Ovary (tissue), 3 donors: Measurements from ENCODE around the gene WHRN.

Source experiments
- POLR2A ChIP-seq: fragments of 450-650 bp; IDR thresholded peaks from one replicate; pipeline ENCODE4 v1.6.1; 2017; ENCODE audit warnings: antibody characterized with exemption, mild to moderate bottlenecking, moderate library complexity
- TF ChIP-seq, protein P1 (sequence below), 3 donors: fragments of 450-650 bp in 2 of 3; fragments of 200-600 bp in 1 of 3; IDR thresholded peaks; one replicate each; pipeline versions ENCODE4 v1.5.1 to v1.8.0; 2016 to 2022; ENCODE audit warnings: antibody characterized with exemption in 3 of 3, mild to moderate bottlenecking in 1 of 3
- donor health status: DM: no; HTN: no; CAD: no.

DNA sequence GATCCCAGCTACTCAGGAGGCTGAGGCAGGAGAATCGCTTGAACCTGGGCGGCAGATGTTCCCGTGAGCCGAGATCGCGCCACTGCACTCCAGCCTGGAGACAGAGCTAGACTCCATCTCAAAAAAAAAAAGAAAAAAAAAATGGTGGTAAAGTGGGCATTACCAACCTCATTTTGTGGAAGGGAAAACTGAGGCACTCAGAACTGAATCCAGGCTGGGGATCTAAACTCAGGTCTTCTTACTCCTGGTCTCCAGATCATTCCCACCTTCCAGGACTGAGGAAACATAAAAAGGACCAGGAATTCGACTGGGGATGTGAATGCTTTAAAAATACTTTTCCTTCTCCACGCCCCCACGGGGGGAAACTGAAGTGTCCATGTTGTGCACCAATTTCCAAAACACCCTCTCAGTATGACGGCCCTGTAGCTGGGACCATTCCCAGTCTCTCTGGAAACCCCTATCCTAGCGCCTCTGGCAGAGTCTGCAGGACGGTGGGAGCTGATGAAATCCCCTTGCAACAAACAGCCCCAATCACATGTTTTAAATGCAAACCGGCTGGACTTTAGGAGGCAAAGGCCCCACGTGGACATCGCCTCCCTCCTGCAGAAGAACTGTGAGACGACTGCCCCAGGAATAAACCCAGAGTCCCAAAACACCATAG, 108.6 kb downstream of the WHRN start:
- TF ChIP-seq, protein P1, sequence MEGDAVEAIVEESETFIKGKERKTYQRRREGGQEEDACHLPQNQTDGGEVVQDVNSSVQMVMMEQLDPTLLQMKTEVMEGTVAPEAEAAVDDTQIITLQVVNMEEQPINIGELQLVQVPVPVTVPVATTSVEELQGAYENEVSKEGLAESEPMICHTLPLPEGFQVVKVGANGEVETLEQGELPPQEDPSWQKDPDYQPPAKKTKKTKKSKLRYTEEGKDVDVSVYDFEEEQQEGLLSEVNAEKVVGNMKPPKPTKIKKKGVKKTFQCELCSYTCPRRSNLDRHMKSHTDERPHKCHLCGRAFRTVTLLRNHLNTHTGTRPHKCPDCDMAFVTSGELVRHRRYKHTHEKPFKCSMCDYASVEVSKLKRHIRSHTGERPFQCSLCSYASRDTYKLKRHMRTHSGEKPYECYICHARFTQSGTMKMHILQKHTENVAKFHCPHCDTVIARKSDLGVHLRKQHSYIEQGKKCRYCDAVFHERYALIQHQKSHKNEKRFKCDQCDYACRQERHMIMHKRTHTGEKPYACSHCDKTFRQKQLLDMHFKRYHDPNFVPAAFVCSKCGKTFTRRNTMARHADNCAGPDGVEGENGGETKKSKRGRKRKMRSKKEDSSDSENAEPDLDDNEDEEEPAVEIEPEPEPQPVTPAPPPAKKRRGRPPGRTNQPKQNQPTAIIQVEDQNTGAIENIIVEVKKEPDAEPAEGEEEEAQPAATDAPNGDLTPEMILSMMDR (IDR thresholded peaks at IDR 0.05): no peak
- TF ChIP-seq POLR2A: no peak
